GM10266 (cell line): ENCODE results near the gene CCR5.
"Not testable (repeated sequence)": the region's sequence is repeated elsewhere in the genome, so short reads cannot be mapped to it uniquely, and the experiment has no call there.

Source experiments
- DNase-seq: peaks from one replicate; pipeline ENCODE4 v3.0.0; 2012; ENCODE audit errors: extremely low spot score
- TF ChIP-seq, protein P1 (sequence below): IDR thresholded peaks from 2 replicates; pipeline ENCODE4 v1.5.1; 2012; ENCODE audit warnings: mild to moderate bottlenecking, low read depth; ENCODE audit not compliant: control insufficient read depth, insufficient read depth; ENCODE audit errors: missing control alignments

The CCR5 gene

DNA sequence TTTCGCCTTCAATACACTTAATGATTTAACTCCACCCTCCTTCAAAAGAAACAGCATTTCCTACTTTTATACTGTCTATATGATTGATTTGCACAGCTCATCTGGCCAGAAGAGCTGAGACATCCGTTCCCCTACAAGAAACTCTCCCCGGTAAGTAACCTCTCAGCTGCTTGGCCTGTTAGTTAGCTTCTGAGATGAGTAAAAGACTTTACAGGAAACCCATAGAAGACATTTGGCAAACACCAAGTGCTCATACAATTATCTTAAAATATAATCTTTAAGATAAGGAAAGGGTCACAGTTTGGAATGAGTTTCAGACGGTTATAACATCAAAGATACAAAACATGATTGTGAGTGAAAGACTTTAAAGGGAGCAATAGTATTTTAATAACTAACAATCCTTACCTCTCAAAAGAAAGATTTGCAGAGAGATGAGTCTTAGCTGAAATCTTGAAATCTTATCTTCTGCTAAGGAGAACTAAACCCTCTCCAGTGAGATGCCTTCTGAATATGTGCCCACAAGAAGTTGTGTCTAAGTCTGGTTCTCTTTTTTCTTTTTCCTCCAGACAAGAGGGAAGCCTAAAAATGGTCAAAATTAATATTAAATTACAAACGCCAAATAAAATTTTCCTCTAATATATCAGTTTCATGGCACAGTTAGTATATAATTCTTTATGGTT, at the start of gene CCR5:
Gene CCR5, plus strand, starts transcription at position 108 of the 680 bp plus-strand sequence. CDS start 1,957 bp downstream, outside the sequence.
- TF ChIP-seq, protein P1, sequence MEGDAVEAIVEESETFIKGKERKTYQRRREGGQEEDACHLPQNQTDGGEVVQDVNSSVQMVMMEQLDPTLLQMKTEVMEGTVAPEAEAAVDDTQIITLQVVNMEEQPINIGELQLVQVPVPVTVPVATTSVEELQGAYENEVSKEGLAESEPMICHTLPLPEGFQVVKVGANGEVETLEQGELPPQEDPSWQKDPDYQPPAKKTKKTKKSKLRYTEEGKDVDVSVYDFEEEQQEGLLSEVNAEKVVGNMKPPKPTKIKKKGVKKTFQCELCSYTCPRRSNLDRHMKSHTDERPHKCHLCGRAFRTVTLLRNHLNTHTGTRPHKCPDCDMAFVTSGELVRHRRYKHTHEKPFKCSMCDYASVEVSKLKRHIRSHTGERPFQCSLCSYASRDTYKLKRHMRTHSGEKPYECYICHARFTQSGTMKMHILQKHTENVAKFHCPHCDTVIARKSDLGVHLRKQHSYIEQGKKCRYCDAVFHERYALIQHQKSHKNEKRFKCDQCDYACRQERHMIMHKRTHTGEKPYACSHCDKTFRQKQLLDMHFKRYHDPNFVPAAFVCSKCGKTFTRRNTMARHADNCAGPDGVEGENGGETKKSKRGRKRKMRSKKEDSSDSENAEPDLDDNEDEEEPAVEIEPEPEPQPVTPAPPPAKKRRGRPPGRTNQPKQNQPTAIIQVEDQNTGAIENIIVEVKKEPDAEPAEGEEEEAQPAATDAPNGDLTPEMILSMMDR, result no peak
- no peak for DNase-seq

DNA sequence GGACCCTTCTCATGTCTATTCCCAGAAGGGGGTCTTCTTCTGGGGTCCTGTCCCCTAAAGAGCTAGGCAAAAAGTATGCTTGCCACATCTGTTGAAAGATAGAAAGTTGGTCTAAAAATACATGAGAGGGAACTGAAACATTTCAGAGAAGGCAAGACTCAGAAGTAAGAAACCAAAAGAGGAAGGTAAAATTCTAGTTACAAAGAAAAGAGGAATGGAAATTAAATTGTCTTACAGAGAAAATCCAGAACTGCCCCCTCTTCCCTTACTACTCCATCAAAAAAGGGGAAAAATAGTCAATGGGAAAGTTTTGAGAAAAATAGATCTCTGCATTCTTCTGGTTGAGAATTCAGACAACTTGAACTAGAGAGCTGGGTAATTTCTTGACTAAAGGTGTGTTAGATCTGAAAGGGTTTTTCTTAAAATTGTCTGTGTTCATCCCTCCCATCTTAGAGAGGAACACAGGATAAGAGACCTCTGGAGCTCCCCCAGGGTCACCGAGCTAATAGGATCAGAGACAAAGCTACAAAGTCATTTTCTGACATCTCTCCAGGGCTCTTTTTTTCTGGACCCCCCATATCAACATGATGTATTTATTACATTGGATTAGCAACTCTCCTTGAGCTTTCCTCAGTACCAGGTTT, 49.2 kb upstream of the CCR5 start:
- TF ChIP-seq, protein P1, result no peak

DNA sequence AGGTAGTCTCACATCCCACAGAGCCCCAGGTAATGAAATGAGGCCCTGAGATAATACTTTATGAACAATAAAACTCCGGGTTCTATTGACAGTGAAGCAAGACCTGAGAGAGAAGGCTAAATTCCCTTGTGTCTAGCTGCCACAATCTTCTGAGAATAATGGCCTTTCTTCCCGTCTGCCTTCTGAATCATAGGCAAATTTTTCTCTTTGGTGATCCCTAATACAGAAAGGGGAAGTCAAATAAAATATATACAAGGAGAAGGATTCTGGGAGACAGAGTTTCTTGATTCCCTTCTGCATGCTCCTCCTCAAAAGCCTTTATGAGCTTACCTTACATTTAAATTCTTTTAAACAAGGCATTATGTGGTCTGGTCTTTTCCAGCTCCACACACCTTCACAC, 46.7 kb upstream of the CCR5 start:
- TF ChIP-seq, protein P1, result no peak
- no peak for DNase-seq

More for the DNA sequence above, 49.2 kb upstream of the CCR5 start:
- DNase-seq, result peak; percentile 30

DNA sequence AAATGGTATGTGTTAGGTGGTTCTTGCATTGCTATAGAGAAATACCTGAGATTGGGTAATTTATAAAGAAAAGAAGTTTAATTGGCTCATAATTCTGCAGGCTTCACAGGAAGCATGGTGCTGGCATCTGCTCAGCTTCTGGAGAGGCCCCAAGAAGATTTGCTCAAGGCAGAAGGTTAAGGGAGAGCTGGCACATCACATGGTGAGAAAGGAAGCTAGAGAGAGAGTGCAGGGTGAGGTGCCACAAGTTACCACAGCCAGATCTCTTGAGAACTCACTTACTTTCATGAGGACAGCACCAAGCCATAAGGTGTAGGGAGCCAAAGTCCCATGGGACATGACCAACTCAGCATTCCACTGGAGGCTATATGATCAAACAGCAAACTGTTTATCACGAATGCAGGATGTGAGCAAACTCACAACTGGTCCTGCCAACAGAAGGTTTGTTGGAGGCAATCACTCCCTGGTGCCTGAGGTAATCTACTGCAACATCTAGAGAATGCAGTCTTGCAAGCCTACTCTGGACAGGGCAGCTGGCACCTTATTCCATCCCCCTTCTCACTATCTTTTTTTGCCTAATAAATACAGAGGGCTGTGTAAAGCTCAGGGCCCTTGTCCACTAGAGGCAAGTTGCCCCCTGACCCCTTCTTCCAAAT, 45.0 kb upstream of the CCR5 start:
- TF ChIP-seq, protein P1, result no peak
- no peak for DNase-seq

DNA sequence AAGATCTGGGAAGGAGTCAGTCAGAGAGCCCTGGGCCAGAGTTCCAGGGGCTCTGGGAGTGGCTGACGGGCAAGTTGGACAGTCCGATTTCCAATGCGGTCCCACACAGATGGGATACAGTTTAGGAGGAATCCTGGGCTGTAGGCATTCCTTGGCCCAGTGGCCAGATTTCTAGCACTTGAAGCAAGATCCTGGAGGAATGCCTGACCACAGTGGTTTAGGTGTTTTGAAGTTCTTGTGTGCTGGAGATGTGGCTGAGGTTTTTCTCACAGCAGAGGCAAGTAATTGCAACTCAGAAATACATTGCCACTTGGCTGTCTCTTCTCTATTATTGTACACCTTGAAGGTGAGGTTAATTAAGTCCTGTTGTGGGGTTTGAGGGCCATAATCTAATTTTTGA, 40.1 kb upstream of the CCR5 start:
- not testable (repeated sequence) for DNase-seq

DNA sequence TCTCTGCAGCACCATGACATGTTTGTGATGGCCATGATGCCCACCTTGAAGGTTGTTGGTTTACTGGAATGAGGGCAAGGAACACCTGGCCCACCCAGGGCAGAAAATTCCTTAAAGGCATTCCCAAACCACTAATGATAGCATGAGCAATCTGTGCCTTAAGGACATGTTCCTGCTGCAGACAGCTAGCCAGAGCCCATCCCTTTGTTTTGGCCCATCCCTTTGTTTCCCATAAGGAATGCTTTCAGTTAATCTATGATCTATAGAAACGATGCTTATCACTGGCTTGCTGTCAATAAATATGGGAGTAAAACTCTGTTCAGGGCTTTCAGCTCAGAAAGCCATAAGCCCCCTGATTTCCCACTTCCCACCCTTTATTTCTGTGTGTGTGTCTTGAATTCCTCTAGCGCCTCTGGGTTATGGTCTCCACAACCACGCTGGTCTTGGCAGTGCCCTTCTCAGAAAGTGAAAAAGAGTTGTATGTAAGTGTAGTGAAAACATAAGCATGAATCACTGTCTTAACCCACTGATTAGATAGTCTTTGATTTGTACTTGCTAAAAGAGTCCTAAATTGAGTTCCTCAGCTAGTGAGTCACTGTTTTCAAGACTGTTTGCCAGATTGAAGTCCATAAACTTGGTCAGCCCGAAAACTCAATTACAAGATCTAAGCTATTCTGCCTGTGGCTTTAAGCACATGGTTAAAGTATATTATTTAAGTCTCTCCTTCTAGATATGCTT, 35.8 kb upstream of the CCR5 start:
- DNase-seq, result no peak
- TF ChIP-seq, protein P1, result no peak

DNA sequence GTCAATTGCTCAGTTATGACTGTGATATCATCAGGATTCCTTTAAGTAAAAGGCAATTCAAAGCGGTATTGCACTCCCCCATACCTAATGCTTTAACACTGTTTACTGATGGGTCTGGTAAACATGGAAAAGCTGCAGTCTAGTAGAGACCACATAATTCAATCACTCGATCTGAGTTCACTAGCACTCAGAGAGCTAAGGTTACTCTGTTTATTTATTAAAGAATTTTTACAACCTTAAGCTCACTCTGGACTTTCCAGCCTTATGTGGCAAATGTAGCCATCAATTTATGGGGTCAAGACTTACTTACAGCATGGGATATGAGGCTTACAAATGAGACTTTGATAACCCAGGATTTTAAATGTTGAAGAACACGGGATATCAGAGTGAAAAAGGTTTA, 35.2 kb upstream of the CCR5 start:
- TF ChIP-seq, protein P1, result no peak
- no peak for DNase-seq
